ENCODE data around the gene STRA8. TPM values are rescaled to one million over a fixed set of nuclear protein-coding genes. Genes with fewer than 3 reads are reported as not detected.

STRA8 gene
- total RNA-seq, 1 experiment from 2014 or later: not detected

GRCh38 chr7:135259702-135260101 is 26.1 kb downstream of the STRA8 start:
- DNase-seq: no peak
- no peak overlapping the region for H2AFZ ChIP-seq (ENCODE audit: low read length)
- no peaks in the 10 kb centered on the region for H3K27me3 ChIP-seq (ENCODE audit: low read length)
- no peaks in the 10 kb centered on the region for H3K9me3 ChIP-seq (ENCODE audit: low read length)
- H3K9ac ChIP-seq (ENCODE audit: low read length): no peak overlapping the region
- no peak overlapping the region for H3K4me2 ChIP-seq (ENCODE audit: low read depth, low read length, poor library complexity, severe bottlenecking)
- no peak overlapping the region for H3K27ac ChIP-seq (ENCODE audit: low read length)
- H3K79me2 ChIP-seq (ENCODE audit: low read length): no peaks in the 10 kb centered on the region
- no peaks in the 10 kb centered on the region for H3K4me1 ChIP-seq (ENCODE audit: low read length)
- no peaks in the 10 kb centered on the region for H3K9me2 ChIP-seq (replicated peaks; ENCODE audit: insufficient read depth, low read length)
- no peaks in the 10 kb centered on the region for H4K20me1 ChIP-seq (ENCODE audit: insufficient read depth, low read depth, low read length)
- H3K4me3 ChIP-seq (ENCODE audit: low read length): no peak overlapping the region
- no peaks in the 10 kb centered on the region for H3K36me3 ChIP-seq (ENCODE audit: insufficient read depth, low read length)

- H3K9me2 ChIP-seq (replicated peaks; ENCODE audit: insufficient read depth, low read length): no peaks in the 10 kb centered on the region
- H3K27me3 ChIP-seq (ENCODE audit: low read length): no peaks in the 10 kb centered on the region
- no peaks in the 10 kb centered on the region for H3K79me2 ChIP-seq (ENCODE audit: low read length)
- H3K9me3 ChIP-seq (ENCODE audit: low read length): no peaks in the 10 kb centered on the region
- H3K4me1 ChIP-seq (ENCODE audit: low read length): no peaks in the 10 kb centered on the region
- no peak for DNase-seq
- no peak overlapping the region for H2AFZ ChIP-seq (ENCODE audit: low read length)
- H3K27ac ChIP-seq (ENCODE audit: low read length): no peak overlapping the region
- H3K36me3 ChIP-seq (ENCODE audit: insufficient read depth, low read length): no peaks in the 10 kb centered on the region
- H3K4me3 ChIP-seq (ENCODE audit: low read length): no peak overlapping the region
- no peaks in the 10 kb centered on the region for H4K20me1 ChIP-seq (ENCODE audit: insufficient read depth, low read depth, low read length)
- no peak overlapping the region for H3K9ac ChIP-seq (ENCODE audit: low read length)
- H3K4me2 ChIP-seq (ENCODE audit: low read depth, low read length, poor library complexity, severe bottlenecking): no peak overlapping the region
Observed at GRCh38 chr7:135260470-135260869, 26.8 kb downstream of the STRA8 start.

DNA sequence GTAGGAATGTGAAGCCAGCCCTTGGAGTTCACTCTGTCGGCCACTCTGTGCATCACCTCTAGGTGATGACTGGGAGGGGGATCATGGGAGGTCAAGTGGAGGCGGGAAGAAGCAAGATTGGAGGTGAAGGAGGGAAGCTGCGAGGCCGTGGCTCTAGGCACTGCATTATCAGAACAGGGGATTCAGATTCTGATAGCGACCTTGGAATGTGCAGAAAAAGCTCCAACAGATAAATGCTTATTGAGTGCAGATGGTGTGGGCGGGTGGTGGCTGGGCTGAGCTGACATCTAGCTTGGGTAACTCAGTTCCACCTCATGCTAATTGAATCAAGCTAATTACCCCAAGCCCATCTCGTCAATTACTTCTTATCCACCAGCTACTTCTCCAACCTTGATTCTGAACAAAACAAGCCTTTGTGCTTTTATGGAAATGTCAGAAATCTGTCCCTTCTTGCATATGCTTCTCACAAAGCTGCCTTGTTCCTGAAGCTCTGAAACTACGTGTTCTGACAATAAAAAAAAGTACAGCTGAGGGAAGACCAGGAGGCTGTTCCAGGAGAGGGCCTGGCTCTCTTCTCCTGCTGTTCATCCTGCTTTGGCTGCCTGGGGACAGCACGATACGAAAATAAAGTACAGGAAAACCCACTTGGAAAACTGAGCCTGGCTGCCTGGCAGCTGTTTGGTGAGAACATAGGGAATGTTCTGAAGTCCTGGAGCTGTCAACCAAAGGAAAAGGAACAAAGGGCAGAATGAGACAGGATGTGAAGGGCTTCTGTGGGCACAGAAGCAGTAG is 27.5 kb downstream of the STRA8 start:
- Histone ChIP-seq H3K79me2 (ENCODE audit: low read length) (no peaks in the 10 kb centered on the region), H3K4me2 (ENCODE audit: low read depth, low read length, poor library complexity, severe bottlenecking) (no peak overlapping the region)

GRCh38 chr7:135262623-135263320 is 29.1 kb downstream of the STRA8 start:
- no peaks in the 10 kb centered on the region for H3K27me3 ChIP-seq (ENCODE audit: low read length)
- no peak for DNase-seq
- no peaks in the 10 kb centered on the region for H3K9me2 ChIP-seq (replicated peaks; ENCODE audit: insufficient read depth, low read length)
- H3K9ac ChIP-seq (ENCODE audit: low read length): no peak overlapping the region
- no peaks in the 10 kb centered on the region for H4K20me1 ChIP-seq (ENCODE audit: insufficient read depth, low read depth, low read length)
- no peaks in the 10 kb centered on the region for H3K79me2 ChIP-seq (ENCODE audit: low read length)
- H3K4me3 ChIP-seq (ENCODE audit: low read length): no peak overlapping the region
- H3K9me3 ChIP-seq (ENCODE audit: low read length): no peaks in the 10 kb centered on the region
- H2AFZ ChIP-seq (ENCODE audit: low read length): no peak overlapping the region
- no peak overlapping the region for H3K27ac ChIP-seq (ENCODE audit: low read length)
- H3K4me1 ChIP-seq (ENCODE audit: low read length): no peaks in the 10 kb centered on the region
- H3K36me3 ChIP-seq (ENCODE audit: insufficient read depth, low read length): no peaks in the 10 kb centered on the region
- no peak overlapping the region for H3K4me2 ChIP-seq (ENCODE audit: low read depth, low read length, poor library complexity, severe bottlenecking)

More for the DNA sequence above, 27.5 kb downstream of the STRA8 start:
- Histone ChIP-seq H3K9me3 (ENCODE audit: low read length) (no peaks in the 10 kb centered on the region), H4K20me1 (ENCODE audit: insufficient read depth, low read depth, low read length) (no peaks in the 10 kb centered on the region), H3K9ac (ENCODE audit: low read length) (no peak overlapping the region), H3K9me2 (replicated peaks; ENCODE audit: insufficient read depth, low read length) (no peaks in the 10 kb centered on the region), H3K27me3 (ENCODE audit: low read length) (no peaks in the 10 kb centered on the region), H3K36me3 (ENCODE audit: insufficient read depth, low read length) (no peaks in the 10 kb centered on the region), H3K27ac (ENCODE audit: low read length) (no peak overlapping the region), H3K4me3 (ENCODE audit: low read length) (no peak overlapping the region), H2AFZ (ENCODE audit: low read length) (no peak overlapping the region), H3K4me1 (ENCODE audit: low read length) (no peaks in the 10 kb centered on the region)
- DNase-seq: no peak

- H2AFZ ChIP-seq (ENCODE audit: low read length): no peak overlapping the region
- H3K36me3 ChIP-seq (ENCODE audit: insufficient read depth, low read length): no peaks in the 10 kb centered on the region
- no peak overlapping the region for H3K4me2 ChIP-seq (ENCODE audit: low read depth, low read length, poor library complexity, severe bottlenecking)
- no peaks in the 10 kb centered on the region for H3K9me3 ChIP-seq (ENCODE audit: low read length)
- H3K27me3 ChIP-seq (ENCODE audit: low read length): no peaks in the 10 kb centered on the region
- H3K4me1 ChIP-seq (ENCODE audit: low read length): no peaks in the 10 kb centered on the region
- no peaks in the 10 kb centered on the region for H3K79me2 ChIP-seq (ENCODE audit: low read length)
- no peaks in the 10 kb centered on the region for H4K20me1 ChIP-seq (ENCODE audit: insufficient read depth, low read depth, low read length)
- DNase-seq: no peak
- no peak overlapping the region for H3K9ac ChIP-seq (ENCODE audit: low read length)
- no peaks in the 10 kb centered on the region for H3K9me2 ChIP-seq (replicated peaks; ENCODE audit: insufficient read depth, low read length)
- H3K27ac ChIP-seq (ENCODE audit: low read length): no peak overlapping the region
- no peak overlapping the region for H3K4me3 ChIP-seq (ENCODE audit: low read length)
Observed at GRCh38 chr7:135263321-135263970, 29.8 kb downstream of the STRA8 start.

DNA sequence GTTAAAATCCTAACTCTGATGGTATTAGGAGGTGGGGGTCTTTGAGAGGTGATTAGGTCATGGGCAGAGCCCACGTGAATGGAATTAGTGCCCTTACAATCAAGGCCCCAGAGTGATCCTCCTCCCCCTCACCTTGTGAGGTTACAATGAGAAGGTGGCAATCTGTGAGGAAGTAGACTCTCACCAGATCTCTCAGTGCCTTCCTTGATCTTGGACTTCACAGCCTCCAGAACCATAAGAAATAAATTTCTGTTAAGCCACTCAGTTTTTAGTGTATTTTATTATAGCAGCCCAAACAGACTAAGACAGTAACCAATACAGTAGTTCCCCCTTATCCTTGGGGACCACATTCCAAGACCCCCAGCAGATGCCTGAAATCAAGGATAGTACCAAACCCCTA is 32.0 kb downstream of the STRA8 start:
- no peaks in the 10 kb centered on the region for H3K9me2 ChIP-seq (replicated peaks; ENCODE audit: insufficient read depth, low read length)
- H3K27me3 ChIP-seq (ENCODE audit: low read length): no peaks in the 10 kb centered on the region
- no peak overlapping the region for H3K9ac ChIP-seq (ENCODE audit: low read length)
- no peaks in the 10 kb centered on the region for H3K9me3 ChIP-seq (ENCODE audit: low read length)
- H3K79me2 ChIP-seq (ENCODE audit: low read length): no peaks in the 10 kb centered on the region
- H3K27ac ChIP-seq (ENCODE audit: low read length): no peak overlapping the region
- H3K4me1 ChIP-seq (ENCODE audit: low read length): no peaks in the 10 kb centered on the region
- no peaks in the 10 kb centered on the region for H3K36me3 ChIP-seq (ENCODE audit: insufficient read depth, low read length)
- no peaks in the 10 kb centered on the region for H4K20me1 ChIP-seq (ENCODE audit: insufficient read depth, low read depth, low read length)
- H3K4me2 ChIP-seq (ENCODE audit: low read depth, low read length, poor library complexity, severe bottlenecking): no peak overlapping the region
- H2AFZ ChIP-seq (ENCODE audit: low read length): no peak overlapping the region
- DNase-seq: no peak
- H3K4me3 ChIP-seq (ENCODE audit: low read length): no peak overlapping the region

- no peaks in the 10 kb centered on the region for H3K79me2 ChIP-seq (ENCODE audit: low read length)
- no peaks in the 10 kb centered on the region for H4K20me1 ChIP-seq (ENCODE audit: insufficient read depth, low read depth, low read length)
- H3K27me3 ChIP-seq (ENCODE audit: low read length): no peaks in the 10 kb centered on the region
- H3K27ac ChIP-seq (ENCODE audit: low read length): no peak overlapping the region
- no peak overlapping the region for H3K4me3 ChIP-seq (ENCODE audit: low read length)
- H3K9me2 ChIP-seq (replicated peaks; ENCODE audit: insufficient read depth, low read length): no peaks in the 10 kb centered on the region
- no peaks in the 10 kb centered on the region for H3K9me3 ChIP-seq (ENCODE audit: low read length)
- no peak overlapping the region for H3K4me2 ChIP-seq (ENCODE audit: low read depth, low read length, poor library complexity, severe bottlenecking)
- no peaks in the 10 kb centered on the region for H3K4me1 ChIP-seq (ENCODE audit: low read length)
- H3K36me3 ChIP-seq (ENCODE audit: insufficient read depth, low read length): no peaks in the 10 kb centered on the region
- no peak overlapping the region for H2AFZ ChIP-seq (ENCODE audit: low read length)
- no peak for DNase-seq
- H3K9ac ChIP-seq (ENCODE audit: low read length): no peak overlapping the region
Observed at GRCh38 chr7:135269921-135270320, 36.3 kb downstream of the STRA8 start.

GRCh38 chr7:135270577-135271254 is 37.1 kb downstream of the STRA8 start:
- Histone ChIP-seq H3K4me1 (ENCODE audit: low read length) (no peaks in the 10 kb centered on the region), H4K20me1 (ENCODE audit: insufficient read depth, low read depth, low read length) (no peaks in the 10 kb centered on the region), H3K4me2 (ENCODE audit: low read depth, low read length, poor library complexity, severe bottlenecking) (no peak overlapping the region), H3K36me3 (ENCODE audit: insufficient read depth, low read length) (no peaks in the 10 kb centered on the region), H3K27ac (ENCODE audit: low read length) (no peak overlapping the region), H3K9me2 (replicated peaks; ENCODE audit: insufficient read depth, low read length) (no peaks in the 10 kb centered on the region), H3K4me3 (ENCODE audit: low read length) (no peak overlapping the region), H3K27me3 (ENCODE audit: low read length) (no peaks in the 10 kb centered on the region), H3K9ac (ENCODE audit: low read length) (no peak overlapping the region), H2AFZ (ENCODE audit: low read length) (no peak overlapping the region), H3K9me3 (ENCODE audit: low read length) (no peaks in the 10 kb centered on the region), H3K79me2 (ENCODE audit: low read length) (no peaks in the 10 kb centered on the region)
- no peak for DNase-seq
